NT2/D1 (cell line): ENCODE results near the gene DPP6.
"Not testable (repeated sequence)": the region's sequence is repeated elsewhere in the genome, so short reads cannot be mapped to it uniquely, and the experiment has no call there.

Source experiments
- SUZ12 ChIP-seq: IDR thresholded peaks from 2 replicates; pipeline ENCODE4 v1.6.1; 2011; ENCODE audit not compliant: insufficient read length, insufficient read depth; ENCODE audit errors: extremely low read depth
- YY1 ChIP-seq: IDR thresholded peaks from 2 replicates; pipeline ENCODE4 v1.6.1; 2011; ENCODE audit not compliant: insufficient read length, insufficient read depth
- ZNF274 ChIP-seq: IDR thresholded peaks from 2 replicates; pipeline ENCODE4 v1.6.1; 2011; ENCODE audit warnings: mild to moderate bottlenecking, low read depth, low read length

- not testable (repeated sequence) for TF ChIP-seq SUZ12, YY1, ZNF274
Measured at GRCh38 chr7:154051006-154051642, 1.1 kb upstream of the DPP6 start.
